CD14-positive monocyte (primary cell): ENCODE measurements around the gene KRT73. TPM values are rescaled to one million over a fixed set of nuclear protein-coding genes. Genes with fewer than 3 reads are reported as not detected.

Source experiments
- DNase-seq, 3 donors: peaks; one replicate each; pipeline ENCODE4 v3.0.0-alpha.2; 2011 to 2022
- H2AFZ ChIP-seq: 2 replicates; pipeline ENCODE4 v1.6.0; 2012; ENCODE audit warnings: mild to moderate bottlenecking, low read depth, low read length, inconsistent platforms; ENCODE audit not compliant: insufficient read depth, poor library complexity, severe bottlenecking
- H3K27ac ChIP-seq, 2 donors: 1 replicate in 1 of 2; 2 replicates in 1 of 2; pipeline ENCODE4 v1.5.1; 2012 to 2013; ENCODE audit warnings: low read length in 2 of 2, control low read depth in 1 of 2, inconsistent platforms in 1 of 2, low read depth in 1 of 2, mild to moderate bottlenecking in 1 of 2
- H3K27me3 ChIP-seq, 2 donors: one replicate each; pipeline versions ENCODE4 v1.6.0 to v1.6.1; 2011 to 2013; ENCODE audit warnings: low read length in 2 of 2; ENCODE audit not compliant: control insufficient read depth in 2 of 2, insufficient read depth in 2 of 2
- H3K36me3 ChIP-seq, 2 donors: replicated peaks in 1 of 2; 1 replicate in 1 of 2; 2 replicates in 1 of 2; pipeline versions ENCODE4 v1.5.1 to v1.6.1; 2012 to 2013; ENCODE audit warnings: low read length in 2 of 2, control low read depth in 1 of 2, inconsistent platforms in 1 of 2, mild to moderate bottlenecking in 1 of 2; ENCODE audit not compliant: insufficient read depth in 2 of 2, control insufficient read depth in 1 of 2
- H3K4me1 ChIP-seq, 2 donors: 1 replicate in 1 of 2; 2 replicates in 1 of 2; pipeline versions ENCODE4 v1.5.1 to v1.6.1; 2012 to 2013; ENCODE audit warnings: low read length in 2 of 2, control low read depth in 1 of 2, inconsistent platforms in 1 of 2, mild to moderate bottlenecking in 1 of 2, moderate library complexity in 1 of 2; ENCODE audit not compliant: insufficient read depth in 2 of 2, control insufficient read depth in 1 of 2
- H3K4me2 ChIP-seq: replicated peaks from 2 replicates; pipeline ENCODE3; 2012; ENCODE audit warnings: low read length, moderate library complexity, mild to moderate bottlenecking; ENCODE audit not compliant: poor library complexity, severe bottlenecking; ENCODE audit errors: extremely low read depth
- H3K4me3 ChIP-seq, 3 experiments: fragments of 200-600 bp in 1 of 3; sonication (generic) in 1 of 3; replicated peaks in 1 of 3; 1 replicate in 2 of 3; 2 replicates in 1 of 3; pipeline ENCODE4 v1.5.1; 2011 to 2013; ENCODE audit warnings: low read length in 3 of 3, mild to moderate bottlenecking in 3 of 3, control low read depth in 2 of 3, low read depth in 2 of 3, inconsistent platforms in 1 of 3, moderate library complexity in 1 of 3
- H3K79me2 ChIP-seq: 2 replicates; pipeline ENCODE4 v1.6.0; 2012; ENCODE audit warnings: mild to moderate bottlenecking, control low read depth, inconsistent platforms, low read length, moderate library complexity; ENCODE audit not compliant: insufficient read depth
- H3K9ac ChIP-seq: 2 replicates; pipeline ENCODE4 v1.6.0; 2017; ENCODE audit warnings: low read length, mild to moderate bottlenecking; ENCODE audit not compliant: insufficient read depth, poor library complexity, severe bottlenecking
- H3K9me3 ChIP-seq, 2 donors: replicated peaks in 1 of 2; 1 replicate in 1 of 2; 2 replicates in 1 of 2; pipeline versions ENCODE4 v1.5.1 to v1.6.1; 2012 to 2013; ENCODE audit warnings: low read length in 2 of 2, control low read depth in 1 of 2; ENCODE audit not compliant: control insufficient read depth in 1 of 2, insufficient read depth in 1 of 2
- H4K20me1 ChIP-seq: 2 replicates; pipeline ENCODE4 v1.6.0; 2012; ENCODE audit warnings: mild to moderate bottlenecking, low read length, control low read depth, moderate library complexity; ENCODE audit not compliant: insufficient read depth
- H3K27ac Mint-ChIP-seq, 7 donors: one replicate each; pipeline ENCODE4 v1.8.0; 2020; ENCODE audit warnings: mild to moderate bottlenecking in 7 of 7, mixed read lengths in 7 of 7, moderate library complexity in 6 of 7, inconsistent platforms in 2 of 7
- H3K27me3 Mint-ChIP-seq, 3 donors: one replicate each; pipeline ENCODE4 v1.8.0; 2021 to 2022; ENCODE audit warnings: low read depth in 3 of 3, mild to moderate bottlenecking in 3 of 3, mixed read lengths in 3 of 3, moderate library complexity in 3 of 3, inconsistent platforms in 1 of 3
- H3K36me3 Mint-ChIP-seq, 2 donors: one replicate each; pipeline ENCODE4 v1.8.0; 2020; ENCODE audit warnings: mixed read lengths in 2 of 2, inconsistent platforms in 1 of 2, mild to moderate bottlenecking in 1 of 2
- H3K4me1 Mint-ChIP-seq: one replicate; pipeline ENCODE4 v1.8.0; 2020; ENCODE audit warnings: mild to moderate bottlenecking, mixed read lengths
- H3K4me3 Mint-ChIP-seq, 2 donors: one replicate each; pipeline ENCODE4 v1.8.0; 2020; ENCODE audit warnings: mild to moderate bottlenecking in 2 of 2, mixed read lengths in 2 of 2, moderate library complexity in 1 of 2
- H3K9me3 Mint-ChIP-seq, 7 donors: one replicate each; pipeline ENCODE4 v1.8.0; 2020 to 2022; ENCODE audit warnings: mixed read lengths in 7 of 7, mild to moderate bottlenecking in 6 of 7, moderate library complexity in 6 of 7, inconsistent platforms in 2 of 7
- WGBS: methylation state at CpG from one replicate; pipeline ENCODE4 v1.1.5; 2013; ENCODE audit warnings: missing lambda C conversion rate; ENCODE audit not compliant: insufficient coverage; 5-methylcytosine and 5-hydroxymethylcytosine counted together
- intact Hi-C, 2 donors: fragments of 100-400 bp; cut with micrococcal nuclease; formaldehyde crosslinking; loops; one replicate each; pipeline versions ENCODE4 v1.15.0 to v1.15.1; 2023
- polyA plus RNA-seq, 3 donors: library from polyadenylated mRNA; depleted of rRNA in 1 of 3; unstranded in 2 of 3; stranded (reverse) in 1 of 3; fragments of 300-500 nt in 2 of 3; fragments of >200 nt in 1 of 3; fragmentation: Illumina TruSeq in 2 of 3; gene quantifications; 1 replicate in 2 of 3; 2 replicates in 1 of 3; pipeline ENCODE4 v1.2.3, GENCODE V29; 2012 to 2021
- TF ChIP-seq, protein P1 (sequence below): fragments of 200-600 bp; IDR thresholded peaks from one replicate; pipeline ENCODE4 v1.8.0; 2022; ENCODE audit warnings: antibody characterized with exemption, mild to moderate bottlenecking

KRT73 gene
- polyA plus RNA-seq, 3 donors, result not detected

DNA sequence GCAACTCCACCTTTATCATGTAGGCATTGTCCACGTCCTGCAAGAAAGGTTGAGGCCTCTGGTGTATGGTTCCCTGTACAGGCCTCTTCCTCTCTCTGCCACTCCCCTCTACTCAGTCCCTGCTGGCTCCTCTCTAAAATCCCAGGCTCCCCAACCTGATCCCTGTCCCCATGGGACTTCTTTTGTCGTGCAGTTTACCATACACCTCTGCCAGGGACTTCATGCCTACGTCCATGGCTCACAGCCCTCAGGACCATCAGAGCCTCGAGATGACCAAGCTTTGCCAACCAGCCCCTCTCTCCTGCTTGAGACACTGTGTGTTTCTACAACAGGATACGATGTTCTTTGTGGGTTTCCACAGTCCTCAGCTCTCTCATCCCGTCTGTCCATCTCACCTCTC lies 30.7 kb upstream of the KRT73 start:
- H3K27ac ChIP-seq, result no peak overlapping the region
- H3K27me3 Mint-ChIP-seq, result peaks cover 0 to 3% (median 2%) of the 10 kb centered on the region in 3 donors
- H3K4me1 Mint-ChIP-seq, result peaks cover 10% of the 10 kb centered on the region
- no peak overlapping the region for H2AFZ ChIP-seq
- no peaks in the 10 kb centered on the region for H3K79me2 ChIP-seq
- H3K4me1 ChIP-seq, result no peaks in the 10 kb centered on the region
- peaks cover 0 to 8% (median 3%) of the 10 kb centered on the region in 7 donors for H3K9me3 Mint-ChIP-seq
- H3K27me3 ChIP-seq, result no peaks in the 10 kb centered on the region
- H4K20me1 ChIP-seq, result no peaks in the 10 kb centered on the region
- DNase-seq, result no peak
- 91% methylated on average over 5 of the region's 6 CpGs for WGBS
- H3K4me2 ChIP-seq, result no peak overlapping the region
- H3K9ac ChIP-seq, result no peak overlapping the region
- TF ChIP-seq, protein P1, sequence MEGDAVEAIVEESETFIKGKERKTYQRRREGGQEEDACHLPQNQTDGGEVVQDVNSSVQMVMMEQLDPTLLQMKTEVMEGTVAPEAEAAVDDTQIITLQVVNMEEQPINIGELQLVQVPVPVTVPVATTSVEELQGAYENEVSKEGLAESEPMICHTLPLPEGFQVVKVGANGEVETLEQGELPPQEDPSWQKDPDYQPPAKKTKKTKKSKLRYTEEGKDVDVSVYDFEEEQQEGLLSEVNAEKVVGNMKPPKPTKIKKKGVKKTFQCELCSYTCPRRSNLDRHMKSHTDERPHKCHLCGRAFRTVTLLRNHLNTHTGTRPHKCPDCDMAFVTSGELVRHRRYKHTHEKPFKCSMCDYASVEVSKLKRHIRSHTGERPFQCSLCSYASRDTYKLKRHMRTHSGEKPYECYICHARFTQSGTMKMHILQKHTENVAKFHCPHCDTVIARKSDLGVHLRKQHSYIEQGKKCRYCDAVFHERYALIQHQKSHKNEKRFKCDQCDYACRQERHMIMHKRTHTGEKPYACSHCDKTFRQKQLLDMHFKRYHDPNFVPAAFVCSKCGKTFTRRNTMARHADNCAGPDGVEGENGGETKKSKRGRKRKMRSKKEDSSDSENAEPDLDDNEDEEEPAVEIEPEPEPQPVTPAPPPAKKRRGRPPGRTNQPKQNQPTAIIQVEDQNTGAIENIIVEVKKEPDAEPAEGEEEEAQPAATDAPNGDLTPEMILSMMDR, result no peak
- no peaks in the 10 kb centered on the region for H3K36me3 Mint-ChIP-seq
- no peaks in the 10 kb centered on the region for H3K36me3 ChIP-seq
- intact Hi-C loops, result no loop called here
- no peaks in the 10 kb centered on the region for H3K9me3 ChIP-seq
- H3K4me3 ChIP-seq, result no peak overlapping the region
- no peak overlapping the region for H3K4me3 Mint-ChIP-seq
- no peak overlapping the region for H3K27ac Mint-ChIP-seq

GRCh38 chr12:52648012-52648550 lies 29.7 kb upstream of the KRT73 start:
- no peak overlapping the region for H3K27ac ChIP-seq
- intact Hi-C loops, result no loop called here
- H3K9me3 Mint-ChIP-seq, result peaks cover 0 to 8% (median 3%) of the 10 kb centered on the region in 7 donors
- no peaks in the 10 kb centered on the region for H3K9me3 ChIP-seq
- peaks cover 10% of the 10 kb centered on the region for H3K4me1 Mint-ChIP-seq
- H3K27me3 Mint-ChIP-seq, result peaks cover 0 to 3% (median 2%) of the 10 kb centered on the region in 3 donors
- H4K20me1 ChIP-seq, result no peaks in the 10 kb centered on the region
- TF ChIP-seq, protein P1, result no peak
- no peak overlapping the region for H3K9ac ChIP-seq
- WGBS, result no CpG with 5 or more reads among the region's 8 CpGs
- H3K4me3 ChIP-seq, result no peak overlapping the region
- no peak overlapping the region for H3K27ac Mint-ChIP-seq
- no peak for DNase-seq
- H2AFZ ChIP-seq, result no peak overlapping the region
- no peaks in the 10 kb centered on the region for H3K36me3 Mint-ChIP-seq
- H3K4me1 ChIP-seq, result no peaks in the 10 kb centered on the region
- H3K36me3 ChIP-seq, result no peaks in the 10 kb centered on the region
- H3K27me3 ChIP-seq, result no peaks in the 10 kb centered on the region
- H3K79me2 ChIP-seq, result no peaks in the 10 kb centered on the region
- H3K4me2 ChIP-seq, result no peak overlapping the region
- H3K4me3 Mint-ChIP-seq, result no peak overlapping the region
